A673 (cell line): ENCODE measurements around the gene MTHFD1. TPM values are rescaled to one million over a fixed set of nuclear protein-coding genes. Genes with fewer than 3 reads are reported as not detected.

ENCODE experiments used
- BruUV-seq: library from RNA; stranded (reverse); fragments of 400-500 nt; replicated peaks from 2 replicates; lab custom pipeline; 2021; lab: Mats Ljungman, UMichigan
- CTCF ChIA-PET: fragments of 300-600 bp; sonication (Branson Sonifier 250); formaldehyde crosslinking; loops from one replicate; lab custom pipeline; 2022; ENCODE audit warnings: antibody characterized with exemption; lab: Charles Lee
- POLR2A ChIA-PET: fragments of 300-600 bp; sonication (Branson Sonifier 250); formaldehyde crosslinking; loops from one replicate; lab custom pipeline; 2022; ENCODE audit warnings: antibody characterized with exemption; ENCODE audit not compliant: low non-redundant PET; lab: Charles Lee
- DNase-seq: peaks from one replicate; pipeline ENCODE4 v3.0.0-alpha.2; 2015; ENCODE audit warnings: low spot score
- H3K27ac ChIP-seq: fragments of 200-600 bp; sonication (generic); 2 replicates; pipeline ENCODE4 v1.5.1; 2016; ENCODE audit warnings: mixed run types, low read depth, mild to moderate bottlenecking, mixed read lengths, antibody characterized with exemption, low read length; ENCODE audit not compliant: poor library complexity, severe bottlenecking
- H3K27me3 ChIP-seq: fragments of 200-600 bp; sonication (generic); replicated peaks from 2 replicates; pipeline ENCODE4 v1.6.1; 2017; ENCODE audit warnings: mixed run types, low read depth, mild to moderate bottlenecking, mixed read lengths, antibody characterized with exemption, low read length; ENCODE audit not compliant: insufficient read depth, poor library complexity
- H3K36me3 ChIP-seq: fragments of 200-600 bp; sonication (generic); 2 replicates; pipeline ENCODE4 v1.6.1; 2016; ENCODE audit warnings: mixed run types, mild to moderate bottlenecking, mixed read lengths, antibody characterized with exemption, low read length; ENCODE audit not compliant: insufficient read depth, poor library complexity, severe bottlenecking
- H3K4me1 ChIP-seq: fragments of 200-600 bp; sonication (generic); 2 replicates; pipeline ENCODE4 v1.6.1; 2017; ENCODE audit warnings: mixed run types, mild to moderate bottlenecking, mixed read lengths, antibody characterized with exemption, low read length; ENCODE audit not compliant: insufficient read depth, poor library complexity, severe bottlenecking
- H3K4me3 ChIP-seq: fragments of 200-600 bp; sonication (generic); 2 replicates; pipeline ENCODE4 v1.5.1; 2016; ENCODE audit warnings: low read depth, mixed run types, mild to moderate bottlenecking, mixed read lengths, low read length; ENCODE audit not compliant: poor library complexity, severe bottlenecking
- H3K9me3 ChIP-seq: fragments of 200-600 bp; sonication (generic); 2 replicates; pipeline ENCODE4 v1.6.1; 2016; ENCODE audit warnings: mixed run types, low read depth, mild to moderate bottlenecking, mixed read lengths, antibody characterized with exemption, low read length; ENCODE audit not compliant: poor library complexity, severe bottlenecking
- EZH2 ChIP-seq: fragments of 200-600 bp; sonication (generic); IDR thresholded peaks from 2 replicates; pipeline ENCODE4 v1.6.1; 2017; ENCODE audit warnings: borderline replicate concordance, low read depth, mild to moderate bottlenecking, mixed read lengths, antibody characterized with exemption, low read length; ENCODE audit not compliant: poor library complexity, severe bottlenecking
- intact Hi-C: fragments of 100-400 bp; cut with micrococcal nuclease; formaldehyde crosslinking; loops from one replicate; pipeline ENCODE4 v1.10.0; 2022; ENCODE audit not compliant: unreplicated experiment
- total RNA-seq: library from RNA; stranded (reverse); gene quantifications from 2 replicates; pipeline ENCODE4 v1.2.3, GENCODE V29; 2021
- TF ChIP-seq, protein P1 (sequence below): fragments of 300-800, 200-600 bp; sonication (generic); conservative IDR thresholded peaks from 2 replicates; pipeline ENCODE4 v1.5.1; 2017; ENCODE audit warnings: low read depth, mild to moderate bottlenecking, antibody characterized with exemption, low read length, moderate library complexity, mixed read lengths

MTHFD1 gene
- total RNA-seq, 1 experiment from 2014 or later, result 293 TPM

DNA sequence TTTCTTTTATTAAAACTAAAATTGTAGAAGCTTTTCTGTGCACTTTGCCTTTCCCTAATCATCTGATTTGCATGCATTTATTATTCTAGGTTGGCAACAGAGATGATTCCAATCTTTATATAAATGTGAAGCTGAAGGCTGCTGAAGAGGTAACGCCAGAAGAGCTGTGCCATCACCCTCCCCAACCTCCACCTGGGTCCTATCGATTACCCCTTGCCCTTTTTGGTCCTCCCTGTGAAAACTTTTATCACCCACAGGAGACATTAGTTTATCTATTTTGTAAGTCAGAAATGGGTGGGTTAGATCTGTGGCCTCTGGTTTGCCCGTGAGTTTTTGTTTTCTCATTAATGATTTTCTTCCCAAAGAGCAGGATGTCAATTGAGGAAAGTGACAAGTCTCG is 22.8 kb downstream of the MTHFD1 start:
- Histone ChIP-seq H3K4me3 (no peak overlapping the region), H3K27ac (no peak overlapping the region), H3K4me1 (no peaks in the 10 kb centered on the region), H3K27me3 (no peaks in the 10 kb centered on the region), H3K9me3 (no peaks in the 10 kb centered on the region), H3K36me3 (peaks cover 35% of the 10 kb centered on the region)
- no peak for TF ChIP-seq EZH2
- TF ChIP-seq, protein P1, sequence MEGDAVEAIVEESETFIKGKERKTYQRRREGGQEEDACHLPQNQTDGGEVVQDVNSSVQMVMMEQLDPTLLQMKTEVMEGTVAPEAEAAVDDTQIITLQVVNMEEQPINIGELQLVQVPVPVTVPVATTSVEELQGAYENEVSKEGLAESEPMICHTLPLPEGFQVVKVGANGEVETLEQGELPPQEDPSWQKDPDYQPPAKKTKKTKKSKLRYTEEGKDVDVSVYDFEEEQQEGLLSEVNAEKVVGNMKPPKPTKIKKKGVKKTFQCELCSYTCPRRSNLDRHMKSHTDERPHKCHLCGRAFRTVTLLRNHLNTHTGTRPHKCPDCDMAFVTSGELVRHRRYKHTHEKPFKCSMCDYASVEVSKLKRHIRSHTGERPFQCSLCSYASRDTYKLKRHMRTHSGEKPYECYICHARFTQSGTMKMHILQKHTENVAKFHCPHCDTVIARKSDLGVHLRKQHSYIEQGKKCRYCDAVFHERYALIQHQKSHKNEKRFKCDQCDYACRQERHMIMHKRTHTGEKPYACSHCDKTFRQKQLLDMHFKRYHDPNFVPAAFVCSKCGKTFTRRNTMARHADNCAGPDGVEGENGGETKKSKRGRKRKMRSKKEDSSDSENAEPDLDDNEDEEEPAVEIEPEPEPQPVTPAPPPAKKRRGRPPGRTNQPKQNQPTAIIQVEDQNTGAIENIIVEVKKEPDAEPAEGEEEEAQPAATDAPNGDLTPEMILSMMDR, result no peak
- CTCF ChIA-PET, result no interaction called here
- intact Hi-C loops, result no loop called here
- BruUV-seq, result no TSS peak
- no peak for DNase-seq
- POLR2A ChIA-PET, result interaction anchor here (0.6 kb wide), 1 partner anchor 32 kb away, joined by 3 read pairs; no protein-coding TSS in a partner anchor

DNA sequence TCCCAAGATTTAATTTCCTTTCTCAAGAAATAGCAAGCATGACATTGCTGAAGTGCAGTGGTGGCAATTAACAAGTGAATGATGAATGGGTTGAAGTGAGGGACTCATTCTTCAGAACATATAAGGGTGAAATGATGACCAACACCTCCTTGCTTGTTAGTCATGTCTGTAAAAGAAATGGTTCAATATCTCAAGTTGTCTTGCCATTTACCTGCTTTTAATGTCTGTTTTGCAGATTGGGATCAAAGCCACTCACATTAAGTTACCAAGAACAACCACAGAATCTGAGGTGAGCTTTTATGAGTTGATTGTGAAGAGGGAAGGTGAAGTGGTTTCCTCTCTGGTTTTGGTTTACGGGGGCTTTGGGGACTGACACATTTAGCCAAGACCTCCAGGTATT is 24.1 kb downstream of the MTHFD1 start:
- Histone ChIP-seq H3K27ac (no peak overlapping the region), H3K9me3 (no peaks in the 10 kb centered on the region), H3K27me3 (no peaks in the 10 kb centered on the region), H3K4me3 (no peak overlapping the region), H3K4me1 (no peaks in the 10 kb centered on the region), H3K36me3 (peaks cover 48% of the 10 kb centered on the region)
- intact Hi-C loops, result no loop called here
- ChIA-PET POLR2A (no interaction called here), CTCF (no interaction called here)
- BruUV-seq, result no TSS peak
- DNase-seq, result no peak
- TF ChIP-seq, protein P1, result no peak
- TF ChIP-seq EZH2, result no peak

DNA sequence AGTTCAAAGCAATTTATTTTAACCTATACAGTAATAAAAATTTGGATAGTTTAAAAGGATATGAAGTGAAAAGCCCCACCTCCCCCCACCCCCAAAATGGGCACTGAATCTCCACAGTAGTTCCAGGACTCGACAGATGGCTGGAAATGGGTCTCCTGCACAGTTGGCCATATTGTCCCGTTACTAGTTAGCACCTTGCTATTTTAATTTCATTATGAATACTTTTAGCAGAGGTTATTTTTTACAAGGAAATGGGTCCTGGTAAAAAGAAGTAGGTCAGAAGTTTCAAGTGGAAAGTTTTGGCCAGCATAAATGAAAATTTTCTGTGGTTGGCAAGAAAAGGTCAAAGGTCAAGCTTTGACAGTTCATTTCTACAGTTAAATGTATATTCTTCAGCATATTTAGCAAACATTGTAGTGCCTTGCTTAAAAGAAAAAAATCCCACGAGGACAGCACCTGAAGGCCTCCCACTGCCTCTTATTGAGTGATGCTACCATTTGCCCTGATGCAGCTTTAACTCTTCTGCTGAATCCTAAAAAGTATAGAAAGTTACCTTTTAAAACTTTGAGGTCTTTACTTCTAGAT is 28.3 kb downstream of the MTHFD1 start:
- Histone ChIP-seq H3K27ac (no peak overlapping the region), H3K4me3 (no peak overlapping the region), H3K9me3 (no peaks in the 10 kb centered on the region), H3K36me3 (peaks cover 72% of the 10 kb centered on the region), H3K4me1 (no peaks in the 10 kb centered on the region), H3K27me3 (no peaks in the 10 kb centered on the region)
- no peak for DNase-seq
- ChIA-PET CTCF (no interaction called here), POLR2A (interaction anchor here (0.7 kb wide), 1 partner anchor 11 kb away, joined by 3 read pairs; no protein-coding TSS in a partner anchor)
- no TSS peak for BruUV-seq
- TF ChIP-seq EZH2, result no peak
- TF ChIP-seq, protein P1, result no peak
- intact Hi-C loops, result no loop called here
